ENCODE data around the gene MIPEP. TPM values are rescaled to one million over a fixed set of nuclear protein-coding genes. Genes with fewer than 3 reads are reported as not detected.

Gene MIPEP
- total and polyA plus RNA-seq, 2 donors, result 12.6 to 16.6 TPM

- H3K4me1 ChIP-seq (ENCODE audit: insufficient read depth), result no peaks in the 10 kb centered on the region
- no peak for DNase-seq (ENCODE audit: extremely low spot score)
- peaks cover 4% of the 10 kb centered on the region for H3K36me3 ChIP-seq (ENCODE audit: insufficient read depth)
- H3K27ac ChIP-seq (ENCODE audit: low read depth), result no peak overlapping the region
- WGBS, result 84% methylated on average over 2 of the region's 2 CpGs
- H3K4me3 ChIP-seq (ENCODE audit: low read depth, low read length), result no peak overlapping the region
Measured at GRCh38 chr13:23876265-23876664, 12.9 kb downstream of the MIPEP start.

- Histone ChIP-seq H3K27ac (ENCODE audit: low read depth) (no peak overlapping the region), H3K4me1 (ENCODE audit: insufficient read depth) (no peaks in the 10 kb centered on the region), H3K4me3 (ENCODE audit: low read depth, low read length) (no peak overlapping the region), H3K36me3 (ENCODE audit: insufficient read depth) (no peaks in the 10 kb centered on the region)
- no peak for DNase-seq (ENCODE audit: extremely low spot score)
- whole genome bisulfite sequencing, result 95% methylated on average over 2 of the region's 2 CpGs
Measured at GRCh38 chr13:23871616-23872220, 17.5 kb downstream of the MIPEP start.

GRCh38 chr13:23870356-23871140 is 18.7 kb downstream of the MIPEP start:
- DNase-seq (ENCODE audit: extremely low spot score), result no peak
- H3K4me1 ChIP-seq (ENCODE audit: insufficient read depth), result no peaks in the 10 kb centered on the region
- H3K27ac ChIP-seq (ENCODE audit: low read depth), result no peak overlapping the region
- H3K36me3 ChIP-seq (ENCODE audit: insufficient read depth), result no peaks in the 10 kb centered on the region
- H3K4me3 ChIP-seq (ENCODE audit: low read depth, low read length), result no peak overlapping the region
- WGBS, result 90% methylated on average over 12 of the region's 12 CpGs

- DNase-seq (ENCODE audit: extremely low spot score), result no peak
- no peaks in the 10 kb centered on the region for H3K4me1 ChIP-seq (ENCODE audit: insufficient read depth)
- H3K4me3 ChIP-seq (ENCODE audit: low read depth, low read length), result no peak overlapping the region
- no peak overlapping the region for H3K27ac ChIP-seq (ENCODE audit: low read depth)
- 79% methylated on average over 5 of the region's 5 CpGs for WGBS
- H3K36me3 ChIP-seq (ENCODE audit: insufficient read depth), result no peaks in the 10 kb centered on the region
Measured at GRCh38 chr13:23868521-23868920, 20.7 kb downstream of the MIPEP start.

DNA sequence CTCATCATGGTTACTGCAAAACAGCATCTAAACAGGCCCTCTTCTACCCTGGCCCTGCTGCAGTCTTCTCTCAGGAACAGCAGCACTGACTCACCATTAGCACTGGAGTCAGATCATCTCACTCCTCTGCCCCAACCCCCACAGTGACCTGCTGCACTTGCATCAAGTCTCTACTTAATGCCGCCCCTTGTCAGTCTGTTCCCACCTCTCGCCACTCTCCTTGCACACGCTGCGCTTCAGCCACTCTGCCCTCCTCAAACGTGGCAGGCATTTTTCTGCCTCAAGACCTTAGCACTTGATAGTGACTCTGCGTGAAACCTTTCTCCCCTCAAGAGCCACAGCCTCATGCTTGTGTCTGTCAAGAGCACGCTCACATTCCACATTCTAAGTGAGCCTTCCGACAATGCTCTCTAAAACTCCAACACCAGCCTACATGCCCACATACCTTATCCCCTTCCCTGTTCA is 22.1 kb downstream of the MIPEP start:
- Histone ChIP-seq H3K36me3 (ENCODE audit: insufficient read depth) (no peaks in the 10 kb centered on the region), H3K27ac (ENCODE audit: low read depth) (no peak overlapping the region), H3K4me1 (ENCODE audit: insufficient read depth) (no peaks in the 10 kb centered on the region), H3K4me3 (ENCODE audit: low read depth, low read length) (no peak overlapping the region)
- DNase-seq (ENCODE audit: extremely low spot score), result no peak
- 71% methylated on average over 8 of the region's 8 CpGs for WGBS

- H3K4me1 ChIP-seq (ENCODE audit: insufficient read depth), result no peaks in the 10 kb centered on the region
- 86% methylated on average over 9 of the region's 9 CpGs for WGBS
- no peak for DNase-seq (ENCODE audit: extremely low spot score)
- H3K36me3 ChIP-seq (ENCODE audit: insufficient read depth), result no peaks in the 10 kb centered on the region
- no peak overlapping the region for H3K4me3 ChIP-seq (ENCODE audit: low read depth, low read length)
- no peak overlapping the region for H3K27ac ChIP-seq (ENCODE audit: low read depth)
Measured at GRCh38 chr13:23866420-23867026, 22.7 kb downstream of the MIPEP start.

- Histone ChIP-seq H3K36me3 (ENCODE audit: insufficient read depth) (no peaks in the 10 kb centered on the region), H3K27ac (ENCODE audit: low read depth) (no peak overlapping the region), H3K4me1 (ENCODE audit: insufficient read depth) (no peaks in the 10 kb centered on the region), H3K4me3 (ENCODE audit: low read depth, low read length) (no peak overlapping the region)
- WGBS, result 86% methylated on average over 7 of the region's 7 CpGs
- DNase-seq (ENCODE audit: extremely low spot score), result no peak
Measured at GRCh38 chr13:23865906-23866305, 23.3 kb downstream of the MIPEP start.

DNA sequence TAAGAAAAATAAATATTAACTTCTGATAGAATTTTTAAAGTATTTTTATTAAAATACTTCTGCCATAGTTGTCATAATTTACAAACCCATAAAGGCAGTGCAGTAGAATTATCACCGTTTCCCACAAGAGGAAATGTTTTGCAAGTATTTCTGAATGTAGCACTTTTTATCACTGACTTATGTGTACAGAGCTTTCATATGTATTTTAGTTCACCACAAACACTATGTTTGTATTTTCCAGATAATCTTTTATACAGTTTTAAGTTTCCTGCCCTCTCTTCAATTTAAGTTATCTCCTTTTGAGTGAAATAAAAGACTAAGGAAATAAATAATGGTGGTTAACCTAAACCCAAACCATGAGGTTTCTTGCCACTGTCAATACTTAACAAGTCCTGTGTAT is 24.2 kb downstream of the MIPEP start:
- no peak for DNase-seq (ENCODE audit: extremely low spot score)
- 71% methylated on average over 1 of the region's 1 CpG for WGBS

GRCh38 chr13:23861310-23861709 is 27.9 kb downstream of the MIPEP start:
- no peaks in the 10 kb centered on the region for H3K4me1 ChIP-seq (ENCODE audit: insufficient read depth)
- H3K36me3 ChIP-seq (ENCODE audit: insufficient read depth), result no peaks in the 10 kb centered on the region
- no peak overlapping the region for H3K4me3 ChIP-seq (ENCODE audit: low read depth, low read length)
- 85% methylated on average over 2 of the region's 2 CpGs for WGBS
- no peak overlapping the region for H3K27ac ChIP-seq (ENCODE audit: low read depth)
- DNase-seq (ENCODE audit: extremely low spot score), result no peak

More for the DNA sequence above, 24.2 kb downstream of the MIPEP start:
- Histone ChIP-seq H3K4me3 (ENCODE audit: low read depth, low read length) (no peak overlapping the region), H3K36me3 (ENCODE audit: insufficient read depth) (no peaks in the 10 kb centered on the region), H3K4me1 (ENCODE audit: insufficient read depth) (no peaks in the 10 kb centered on the region), H3K27ac (ENCODE audit: low read depth) (no peak overlapping the region)

DNA sequence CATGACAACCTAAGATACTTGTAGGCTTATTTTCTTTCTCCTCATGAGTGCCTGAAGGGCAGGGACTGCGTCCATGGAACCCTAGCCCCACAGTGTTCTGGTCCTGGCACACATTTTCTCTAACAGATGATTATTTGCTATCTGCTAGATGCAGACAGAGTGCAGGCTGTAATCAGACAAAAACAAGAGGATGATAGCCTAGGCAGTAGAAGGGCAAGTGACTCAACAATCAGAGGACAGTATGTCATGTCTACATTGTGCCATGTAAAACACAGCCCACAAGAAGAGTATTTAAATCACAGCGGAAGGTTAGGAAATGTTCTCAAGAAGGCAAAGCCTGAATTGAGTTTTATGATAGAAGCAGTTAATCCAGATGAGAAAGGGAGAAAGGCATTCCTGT is 29.3 kb downstream of the MIPEP start:
- 94% methylated on average over 2 of the region's 2 CpGs for WGBS

DNA sequence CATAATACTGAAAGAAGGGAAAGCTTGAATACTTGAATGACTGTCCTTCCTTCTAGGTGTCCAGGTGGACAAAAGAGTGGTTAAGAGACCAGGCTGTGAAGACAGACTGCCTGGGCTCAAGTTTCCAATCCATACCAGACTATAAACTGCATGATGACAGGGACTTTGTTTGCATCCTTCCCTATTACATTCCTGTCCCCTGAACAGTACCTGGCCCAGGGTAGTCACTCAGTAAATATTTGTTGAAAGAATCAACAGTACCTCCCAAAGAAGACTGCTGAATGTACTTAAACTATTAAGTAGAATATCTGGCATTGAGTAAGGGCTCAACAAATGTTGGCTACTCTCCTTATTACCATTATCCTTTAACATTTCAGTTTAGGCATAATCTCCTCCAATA is 29.7 kb downstream of the MIPEP start:
- H3K36me3 ChIP-seq (ENCODE audit: insufficient read depth), result no peaks in the 10 kb centered on the region
- DNase-seq (ENCODE audit: extremely low spot score), result no peak
- H3K4me3 ChIP-seq (ENCODE audit: low read depth, low read length), result no peak overlapping the region
- no peak overlapping the region for H3K27ac ChIP-seq (ENCODE audit: low read depth)
- H3K4me1 ChIP-seq (ENCODE audit: insufficient read depth), result no peaks in the 10 kb centered on the region

More for the DNA sequence above, 29.3 kb downstream of the MIPEP start:
- H3K4me3 ChIP-seq (ENCODE audit: low read depth, low read length), result no peak overlapping the region
- no peaks in the 10 kb centered on the region for H3K4me1 ChIP-seq (ENCODE audit: insufficient read depth)
- DNase-seq (ENCODE audit: extremely low spot score), result no peak
- H3K27ac ChIP-seq (ENCODE audit: low read depth), result no peak overlapping the region
- H3K36me3 ChIP-seq (ENCODE audit: insufficient read depth), result no peaks in the 10 kb centered on the region

DNA sequence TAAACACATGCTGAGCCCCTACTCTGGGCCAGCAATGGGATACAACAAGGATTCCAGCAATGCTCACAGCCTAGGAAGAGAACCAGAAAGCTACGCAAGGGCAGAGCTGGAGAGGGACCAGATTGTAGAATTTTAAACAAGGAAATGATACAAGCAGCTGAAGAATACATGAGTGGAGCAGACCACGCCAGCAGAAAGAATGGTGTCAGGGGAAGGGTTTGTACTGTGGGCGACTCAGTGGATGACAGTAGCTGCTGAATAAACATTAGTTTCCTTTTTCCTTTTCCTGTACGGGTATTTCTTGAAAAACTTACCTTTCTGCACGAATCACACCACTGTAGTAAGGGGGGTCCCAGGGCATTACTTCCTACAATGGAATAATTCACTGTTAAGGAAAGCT is 30.7 kb downstream of the MIPEP start:
- Histone ChIP-seq H3K4me3 (ENCODE audit: low read depth, low read length) (no peak overlapping the region), H3K27ac (ENCODE audit: low read depth) (no peak overlapping the region), H3K4me1 (ENCODE audit: insufficient read depth) (no peaks in the 10 kb centered on the region), H3K36me3 (ENCODE audit: insufficient read depth) (no peaks in the 10 kb centered on the region)
- WGBS, result 85% methylated on average over 5 of the region's 5 CpGs
- DNase-seq (ENCODE audit: extremely low spot score), result no peak

GRCh38 chr13:23856008-23856750 is 33.0 kb downstream of the MIPEP start:
- H3K4me3 ChIP-seq (ENCODE audit: low read depth, low read length), result no peak overlapping the region
- H3K4me1 ChIP-seq (ENCODE audit: insufficient read depth), result no peaks in the 10 kb centered on the region
- 87% methylated on average over 5 of the region's 5 CpGs for WGBS
- H3K27ac ChIP-seq (ENCODE audit: low read depth), result no peak overlapping the region
- H3K36me3 ChIP-seq (ENCODE audit: insufficient read depth), result no peaks in the 10 kb centered on the region
- DNase-seq (ENCODE audit: extremely low spot score), result no peak

All from urinary bladder (tissue), 4 donors.